Spinal cord (tissue), 10 donors: ENCODE results near the gene MYORG. TPM values are rescaled to one million over a fixed set of nuclear protein-coding genes. Genes with fewer than 3 reads are reported as not detected.
A peak's percentile ranks its signal among the peaks of the same experiment; 100 is the strongest.

Source experiments
- DNase-seq, 6 donors: peaks; one replicate each; pipeline versions ENCODE4 v3.0.0 to v3.0.0-alpha.2; 2013 to 2015; ENCODE audit warnings: low spot score in 6 of 6, low read depth in 4 of 6
- H3K27ac ChIP-seq: one replicate; pipeline ENCODE4 v1.5.1; 2013; ENCODE audit warnings: low read depth, low read length, control low read depth
- H3K27me3 ChIP-seq: one replicate; pipeline ENCODE4 v1.6.1; 2013; ENCODE audit warnings: low read length; ENCODE audit not compliant: control insufficient read depth, insufficient read depth
- H3K36me3 ChIP-seq: one replicate; pipeline ENCODE4 v1.6.1; 2013; ENCODE audit warnings: low read length; ENCODE audit not compliant: control insufficient read depth, insufficient read depth
- H3K4me1 ChIP-seq: one replicate; pipeline ENCODE4 v1.6.1; 2013; ENCODE audit warnings: low read length; ENCODE audit not compliant: control insufficient read depth, insufficient read depth
- H3K4me3 ChIP-seq: one replicate; pipeline ENCODE4 v1.5.1; 2013; ENCODE audit warnings: low read depth, low read length, control low read depth
- H3K9me3 ChIP-seq: one replicate; pipeline ENCODE4 v1.6.1; 2013; ENCODE audit warnings: low read length; ENCODE audit not compliant: control insufficient read depth, insufficient read depth
- WGBS: methylation state at CpG from one replicate; pipeline ENCODE4 v1.1.5; 2013; ENCODE audit warnings: missing lambda C conversion rate; ENCODE audit not compliant: insufficient coverage; 5-methylcytosine and 5-hydroxymethylcytosine counted together
- polyA plus RNA-seq, 2 donors: library from polyadenylated mRNA; unstranded; fragments of 120-200 nt; gene quantifications; one replicate each; pipeline ENCODE4 v1.2.1, GENCODE V29; 2013; ENCODE audit not compliant: insufficient read length in 2 of 2
- small RNA-seq: library from RNA; depleted of rRNA; stranded (forward); fragments of <200 nt; gene quantifications from one replicate; pipeline ENCODE3, GENCODE V24; 2014; ENCODE audit warnings: low replicate concordance
- total RNA-seq, 2 donors: library from RNA; depleted of rRNA in 1 of 2; stranded (reverse); fragments of 120-200 nt in 1 of 2; fragments of >200 nt in 1 of 2; gene quantifications; one replicate each; pipeline versions ENCODE4 v1.2.3 to v1.2.4, GENCODE V29; 2013 to 2014
- donor health status: healthy.

MYORG gene
- total and polyA plus RNA-seq, 4 donors, result 8.6 to 36.2 (median 18.4) TPM

DNA sequence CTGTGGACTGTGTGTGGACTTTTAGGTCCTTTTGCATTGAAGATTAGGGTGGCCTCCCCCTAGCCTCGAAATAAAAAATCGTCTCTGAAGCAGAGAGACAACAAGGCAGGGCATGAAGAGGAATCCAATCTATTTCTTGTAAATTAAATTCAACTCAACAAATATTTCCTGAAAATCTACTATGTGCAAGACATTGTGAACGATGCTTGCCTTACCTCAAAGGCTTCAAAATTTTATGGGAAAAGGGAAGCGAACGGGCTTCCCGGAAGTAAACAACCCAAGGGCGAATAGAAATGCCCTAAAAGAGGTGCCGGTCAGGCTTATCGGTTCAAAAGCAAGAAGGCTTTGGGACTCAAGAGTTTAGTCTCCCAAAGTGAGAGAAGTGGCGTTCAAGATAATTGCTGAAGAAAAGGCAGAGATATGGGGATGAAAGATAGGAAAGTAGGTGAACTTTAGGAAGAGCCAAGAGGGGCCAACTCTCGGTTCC, 48.2 kb downstream of the MYORG start:
- no peaks in the 10 kb centered on the region for H3K9me3 ChIP-seq
- H3K4me1 ChIP-seq, result peaks cover 18% of the 10 kb centered on the region
- H3K36me3 ChIP-seq, result no peaks in the 10 kb centered on the region
- H3K27me3 ChIP-seq, result no peaks in the 10 kb centered on the region
- peak overlapping the region; percentile 79 for H3K27ac ChIP-seq
- 3% methylated on average over 8 of the region's 11 CpGs for WGBS
- H3K4me3 ChIP-seq, result peak overlapping the region; percentile 82
- DNase-seq, result no peak

DNA sequence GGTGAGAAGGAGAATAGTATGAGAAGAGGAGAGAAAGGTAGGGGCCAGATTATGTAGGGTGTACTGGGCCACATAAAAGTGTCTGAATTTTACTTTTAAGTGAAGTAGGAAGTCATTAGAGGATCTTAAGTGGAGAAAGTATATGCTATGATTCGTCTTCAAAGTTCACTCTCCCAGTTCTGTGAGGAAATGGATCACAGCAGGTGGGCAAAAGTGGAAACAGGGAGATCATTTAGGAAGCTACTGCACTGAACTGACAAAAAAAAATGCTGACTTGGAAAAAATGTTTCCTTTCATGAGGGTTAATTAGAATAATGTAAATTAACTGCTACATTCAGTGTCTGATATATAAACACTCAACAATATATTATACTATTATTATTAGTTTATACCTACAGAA, 50.0 kb downstream of the MYORG start:
- peaks cover 9% of the 10 kb centered on the region for H3K4me1 ChIP-seq
- 70% methylated on average over 1 of the region's 1 CpG for WGBS
- H3K27me3 ChIP-seq, result no peaks in the 10 kb centered on the region
- no peak for DNase-seq
- H3K36me3 ChIP-seq, result no peaks in the 10 kb centered on the region
- no peak overlapping the region for H3K4me3 ChIP-seq
- H3K27ac ChIP-seq, result no peak overlapping the region
- no peaks in the 10 kb centered on the region for H3K9me3 ChIP-seq

DNA sequence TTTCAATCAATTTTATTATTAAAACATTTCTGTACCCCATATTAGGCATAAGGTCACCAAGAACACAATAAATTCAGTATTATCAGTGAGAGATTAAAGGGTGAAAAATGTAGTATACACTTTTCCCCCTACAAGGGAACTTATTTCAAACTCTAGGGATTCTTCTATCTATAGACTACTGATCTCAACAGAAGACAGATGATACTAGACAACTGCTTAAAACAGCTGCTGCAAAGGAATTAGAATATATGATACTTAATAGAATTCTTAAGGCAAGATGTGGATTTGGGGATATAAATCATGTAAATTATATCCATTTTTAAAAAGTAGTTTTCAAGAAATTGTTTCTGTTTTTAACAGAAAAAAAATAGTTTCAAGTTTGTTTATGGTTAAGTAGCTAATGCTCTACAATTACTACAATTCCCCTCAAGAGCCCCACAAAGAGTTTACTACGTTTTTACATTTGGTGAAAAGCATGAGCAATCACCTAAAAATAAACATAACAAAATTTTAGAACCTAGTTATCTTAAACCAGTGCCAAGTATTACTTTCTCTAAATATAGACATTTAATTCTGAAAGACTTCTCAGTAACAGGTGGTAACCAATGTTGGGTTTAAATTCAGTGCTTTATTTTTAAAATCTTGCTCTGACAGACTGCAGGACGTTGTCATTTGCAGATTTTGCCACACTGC, 53.7 kb downstream of the MYORG start:
- H3K36me3 ChIP-seq, result peaks cover 7% of the 10 kb centered on the region
- no peaks in the 10 kb centered on the region for H3K9me3 ChIP-seq
- 63% methylated on average over 1 of the region's 2 CpGs for WGBS
- no peak overlapping the region for H3K4me3 ChIP-seq
- no peaks in the 10 kb centered on the region for H3K27me3 ChIP-seq
- DNase-seq, result no peak
- no peaks in the 10 kb centered on the region for H3K4me1 ChIP-seq
- H3K27ac ChIP-seq, result no peak overlapping the region

DNA sequence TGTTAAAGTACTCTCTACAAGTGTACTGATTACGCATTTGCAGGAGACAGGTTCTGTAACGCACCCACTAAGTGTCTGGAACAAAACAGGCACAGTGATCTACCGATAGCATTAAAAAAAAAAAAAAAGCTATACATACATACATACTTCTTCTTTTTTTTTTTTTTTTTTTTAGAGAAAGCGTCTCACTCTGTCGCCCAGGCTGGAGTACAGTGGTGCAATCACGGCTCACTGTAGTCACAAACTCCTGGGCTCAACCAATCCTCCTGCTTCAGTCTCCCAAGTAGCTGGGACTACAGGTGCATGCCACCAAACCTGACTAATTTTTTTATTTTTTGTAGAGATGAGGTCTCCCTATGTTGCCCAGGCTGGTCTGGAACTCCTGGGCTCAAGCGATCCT, 55.2 kb downstream of the MYORG start:
- no peak overlapping the region for H3K4me3 ChIP-seq
- no peaks in the 10 kb centered on the region for H3K4me1 ChIP-seq
- DNase-seq, result no peak
- peaks cover 7% of the 10 kb centered on the region for H3K36me3 ChIP-seq
- no peaks in the 10 kb centered on the region for H3K9me3 ChIP-seq
- no peak overlapping the region for H3K27ac ChIP-seq
- WGBS, result 86% methylated on average over 2 of the region's 7 CpGs
- H3K27me3 ChIP-seq, result no peaks in the 10 kb centered on the region

DNA sequence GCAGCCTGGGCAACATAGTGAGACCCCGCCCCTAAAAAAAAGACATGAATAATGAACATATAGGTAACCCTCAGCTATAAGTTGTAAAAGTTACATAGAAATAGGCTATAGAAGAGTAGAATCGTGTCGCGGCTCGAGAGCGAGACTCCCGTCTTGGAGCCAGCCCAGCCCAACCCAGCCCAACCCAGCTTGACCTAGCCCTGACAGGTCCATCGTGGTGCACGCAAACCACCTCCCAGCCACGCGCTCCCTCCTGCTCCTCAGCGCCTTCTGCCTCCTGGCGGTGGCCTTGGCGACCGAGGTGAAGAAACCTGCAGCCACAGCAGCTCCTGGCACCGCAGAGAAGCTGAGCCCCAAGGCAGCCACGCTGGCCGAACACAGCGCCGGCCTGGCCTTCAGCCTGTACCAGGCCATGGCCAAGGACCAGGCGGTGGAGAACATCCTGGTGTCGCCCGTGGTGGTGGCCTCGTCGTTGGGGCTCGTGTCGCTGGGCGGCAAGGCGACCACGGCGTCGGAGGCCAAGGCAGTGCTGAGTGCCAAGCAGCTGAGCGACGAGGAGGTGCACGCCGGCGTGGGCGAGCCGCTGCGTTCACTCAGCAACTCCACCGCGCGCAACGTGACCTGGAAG, 58.4 kb downstream of the MYORG start:
- Histone ChIP-seq H3K9me3 (no peaks in the 10 kb centered on the region), H3K4me3 (no peak overlapping the region), H3K27me3 (no peaks in the 10 kb centered on the region), H3K36me3 (peaks cover 7% of the 10 kb centered on the region), H3K27ac (no peak overlapping the region), H3K4me1 (no peaks in the 10 kb centered on the region)
- no peak for DNase-seq
- WGBS, result 95% methylated on average over 42 of the region's 44 CpGs

DNA sequence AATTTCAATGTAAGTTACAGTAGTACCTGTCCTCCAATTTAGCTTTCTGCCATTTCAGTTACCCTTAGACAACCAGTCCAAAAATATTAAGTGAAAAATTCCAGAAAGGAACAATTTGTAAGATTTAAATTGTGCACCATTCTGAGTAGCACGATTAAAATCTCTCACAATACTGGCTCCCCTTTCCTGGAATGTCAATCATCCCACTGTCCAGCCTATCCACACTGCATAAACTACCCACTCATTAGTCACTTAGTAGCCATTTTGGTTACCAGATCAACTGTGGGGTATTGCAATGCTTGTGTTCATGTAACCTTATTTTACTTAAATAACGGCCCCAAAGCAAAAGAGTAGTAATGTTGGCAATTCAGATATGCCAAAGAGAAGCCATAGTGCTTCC, 59.3 kb downstream of the MYORG start:
- no CpG with 5 or more reads among the region's 2 CpGs for WGBS
- H3K4me3 ChIP-seq, result no peak overlapping the region
- H3K27ac ChIP-seq, result no peak overlapping the region
- no peaks in the 10 kb centered on the region for H3K9me3 ChIP-seq
- no peaks in the 10 kb centered on the region for H3K27me3 ChIP-seq
- no peaks in the 10 kb centered on the region for H3K4me1 ChIP-seq
- DNase-seq, result no peak
- H3K36me3 ChIP-seq, result peaks cover 7% of the 10 kb centered on the region

Small RNA genes within 50 kb of the gene (small RNA-seq; reads per million reads assigned to genes)
- gene RF00019, result not detected

Other genes starting within 250 kb of the MYORG start
- 10 to 100 TPM; 32.3 to 32.8 TPM for gene UBAP1, start 197.9 kb downstream of the MYORG start, total RNA-seq
- 10 to 100 TPM; 70.3 to 74.1 TPM for gene UBAP1, start 197.9 kb downstream of the MYORG start, polyA plus RNA-seq
- gene KIF24, start 47.6 kb downstream of the MYORG start, total RNA-seq, result 1 to 10 TPM; 2.8 to 5.3 TPM
- 1 to 10 TPM; 3.7 to 4.0 TPM for gene KIF24, start 47.6 kb downstream of the MYORG start, polyA plus RNA-seq
- gene NUDT2, start 47.3 kb downstream of the MYORG start, total RNA-seq, result 10 to 100 TPM; 22.2 to 25.3 TPM
- 10 to 100 TPM; 27.6 to 30.2 TPM for gene NUDT2, start 47.3 kb downstream of the MYORG start, polyA plus RNA-seq
- gene FAM219A, start 81.7 kb upstream of the MYORG start, total RNA-seq, result 10 to 100 TPM; 18.1 to 23.6 TPM
- gene FAM219A, start 81.7 kb upstream of the MYORG start, polyA plus RNA-seq, result 10 to 100 TPM; 78.8 to 83.9 TPM
- 10 to 100 TPM in 1 of 2 donors, 1 to 10 TPM in 1; 3.5 to 24.8 TPM for gene DNAI1, start 81.9 kb upstream of the MYORG start, total RNA-seq
- gene DNAI1, start 81.9 kb upstream of the MYORG start, polyA plus RNA-seq, result 10 to 100 TPM; 10.3 to 10.5 TPM
- 10 to 100 TPM; 32.7 to 63.9 TPM for gene ENHO, start 146.1 kb upstream of the MYORG start, total RNA-seq
- gene ENHO, start 146.1 kb upstream of the MYORG start, polyA plus RNA-seq, result 100 to 1,000 TPM; 193 to 219 TPM
- 10 to 100 TPM in 1 of 2 donors, 1 to 10 TPM in 1; 9.6 to 16.1 TPM for gene CNTFR, start 212.8 kb upstream of the MYORG start, total RNA-seq
- 100 to 1,000 TPM; 109 to 110 TPM for gene CNTFR, start 212.8 kb upstream of the MYORG start, polyA plus RNA-seq
- gene RPP25L, start 235.2 kb upstream of the MYORG start, total RNA-seq, result 10 to 100 TPM; 10.4 to 29.4 TPM
- gene RPP25L, start 235.2 kb upstream of the MYORG start, polyA plus RNA-seq, result 10 to 100 TPM; 18.0 to 18.9 TPM
- 100 to 1,000 TPM in 1 of 2 donors, 10 to 100 TPM in 1; 90.9 to 119 TPM for gene DCTN3, start 243.6 kb upstream of the MYORG start, total RNA-seq
- 100 to 1,000 TPM; 179 to 190 TPM for gene DCTN3, start 243.6 kb upstream of the MYORG start, polyA plus RNA-seq